Cardiac fibroblast (primary cell): Measurements from ENCODE around the gene SLC2A6.

ENCODE experiments used
- DNase-seq, 2 donors: peaks; one replicate each; pipeline versions ENCODE4 v3.0.0 to v3.0.0-alpha.2; 2010; ENCODE audit warnings: low read depth in 2 of 2
- H3K4me3 ChIP-seq, 2 donors: replicated peaks in 1 of 2; 1 replicate in 1 of 2; 2 replicates in 1 of 2; pipeline ENCODE4 v1.5.1; 2011; ENCODE audit warnings: low read depth in 2 of 2, low read length in 2 of 2, mild to moderate bottlenecking in 2 of 2, moderate library complexity in 1 of 2
- TF ChIP-seq, protein P1 (sequence below): IDR thresholded peaks from one replicate; pipeline ENCODE4 v1.5.1; 2011; ENCODE audit warnings: low read depth, mild to moderate bottlenecking, low read length, inconsistent platforms

SLC2A6 gene

DNA sequence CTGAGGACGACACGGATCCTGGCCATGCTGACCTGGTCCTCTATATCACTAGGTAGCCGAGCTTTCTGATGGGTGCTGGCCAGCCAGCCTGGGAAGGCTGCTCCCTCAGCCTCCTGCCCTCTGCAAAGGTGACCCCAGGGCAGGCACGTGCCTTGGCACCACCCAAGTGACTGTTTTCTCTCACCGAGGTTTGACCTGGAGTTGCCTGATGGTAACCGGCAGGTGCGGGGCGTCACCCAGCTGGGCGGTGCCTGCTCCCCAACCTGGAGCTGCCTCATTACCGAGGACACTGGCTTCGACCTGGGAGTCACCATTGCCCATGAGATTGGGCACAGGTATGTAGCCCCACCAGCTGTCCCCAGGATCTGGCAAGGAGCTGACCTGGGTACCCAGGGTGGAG lies 52.9 kb downstream of the SLC2A6 start:
- no peak for DNase-seq
- H3K4me3 ChIP-seq = no peak overlapping the region
- TF ChIP-seq, protein P1, sequence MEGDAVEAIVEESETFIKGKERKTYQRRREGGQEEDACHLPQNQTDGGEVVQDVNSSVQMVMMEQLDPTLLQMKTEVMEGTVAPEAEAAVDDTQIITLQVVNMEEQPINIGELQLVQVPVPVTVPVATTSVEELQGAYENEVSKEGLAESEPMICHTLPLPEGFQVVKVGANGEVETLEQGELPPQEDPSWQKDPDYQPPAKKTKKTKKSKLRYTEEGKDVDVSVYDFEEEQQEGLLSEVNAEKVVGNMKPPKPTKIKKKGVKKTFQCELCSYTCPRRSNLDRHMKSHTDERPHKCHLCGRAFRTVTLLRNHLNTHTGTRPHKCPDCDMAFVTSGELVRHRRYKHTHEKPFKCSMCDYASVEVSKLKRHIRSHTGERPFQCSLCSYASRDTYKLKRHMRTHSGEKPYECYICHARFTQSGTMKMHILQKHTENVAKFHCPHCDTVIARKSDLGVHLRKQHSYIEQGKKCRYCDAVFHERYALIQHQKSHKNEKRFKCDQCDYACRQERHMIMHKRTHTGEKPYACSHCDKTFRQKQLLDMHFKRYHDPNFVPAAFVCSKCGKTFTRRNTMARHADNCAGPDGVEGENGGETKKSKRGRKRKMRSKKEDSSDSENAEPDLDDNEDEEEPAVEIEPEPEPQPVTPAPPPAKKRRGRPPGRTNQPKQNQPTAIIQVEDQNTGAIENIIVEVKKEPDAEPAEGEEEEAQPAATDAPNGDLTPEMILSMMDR = no peak

GRCh38 chr9:133425049-133425632 lies 53.8 kb downstream of the SLC2A6 start:
- TF ChIP-seq, protein P1 = no peak
- no peak overlapping the region for H3K4me3 ChIP-seq
- DNase-seq = no peak

DNA sequence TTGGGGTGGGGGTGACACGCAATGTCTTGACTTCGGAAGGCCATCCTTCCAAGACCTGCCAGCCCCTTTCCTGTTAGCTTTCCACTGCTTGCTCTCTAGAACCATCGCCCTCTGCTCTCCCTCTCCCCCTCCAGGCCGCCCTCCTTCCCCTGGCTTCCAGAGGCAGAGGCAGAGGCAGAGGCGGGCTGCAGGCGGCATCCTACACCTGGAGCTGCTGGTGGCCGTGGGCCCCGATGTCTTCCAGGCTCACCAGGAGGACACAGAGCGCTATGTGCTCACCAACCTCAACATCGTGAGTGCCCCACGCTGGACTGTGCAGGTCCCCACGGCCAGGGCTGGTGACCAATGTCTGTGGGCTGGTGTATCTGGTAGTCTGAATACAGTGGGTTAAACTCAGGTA lies 54.7 kb downstream of the SLC2A6 start:
- DNase-seq = no peak
- H3K4me3 ChIP-seq = no peak overlapping the region
- TF ChIP-seq, protein P1 = no peak

- TF ChIP-seq, protein P1 = no peak
- H3K4me3 ChIP-seq = no peak overlapping the region
- peak in 1 of 2 donors; percentile 28 for DNase-seq
These were observed 55.7 kb downstream of the SLC2A6 start for GRCh38 chr9:133423216-133423615.

DNA sequence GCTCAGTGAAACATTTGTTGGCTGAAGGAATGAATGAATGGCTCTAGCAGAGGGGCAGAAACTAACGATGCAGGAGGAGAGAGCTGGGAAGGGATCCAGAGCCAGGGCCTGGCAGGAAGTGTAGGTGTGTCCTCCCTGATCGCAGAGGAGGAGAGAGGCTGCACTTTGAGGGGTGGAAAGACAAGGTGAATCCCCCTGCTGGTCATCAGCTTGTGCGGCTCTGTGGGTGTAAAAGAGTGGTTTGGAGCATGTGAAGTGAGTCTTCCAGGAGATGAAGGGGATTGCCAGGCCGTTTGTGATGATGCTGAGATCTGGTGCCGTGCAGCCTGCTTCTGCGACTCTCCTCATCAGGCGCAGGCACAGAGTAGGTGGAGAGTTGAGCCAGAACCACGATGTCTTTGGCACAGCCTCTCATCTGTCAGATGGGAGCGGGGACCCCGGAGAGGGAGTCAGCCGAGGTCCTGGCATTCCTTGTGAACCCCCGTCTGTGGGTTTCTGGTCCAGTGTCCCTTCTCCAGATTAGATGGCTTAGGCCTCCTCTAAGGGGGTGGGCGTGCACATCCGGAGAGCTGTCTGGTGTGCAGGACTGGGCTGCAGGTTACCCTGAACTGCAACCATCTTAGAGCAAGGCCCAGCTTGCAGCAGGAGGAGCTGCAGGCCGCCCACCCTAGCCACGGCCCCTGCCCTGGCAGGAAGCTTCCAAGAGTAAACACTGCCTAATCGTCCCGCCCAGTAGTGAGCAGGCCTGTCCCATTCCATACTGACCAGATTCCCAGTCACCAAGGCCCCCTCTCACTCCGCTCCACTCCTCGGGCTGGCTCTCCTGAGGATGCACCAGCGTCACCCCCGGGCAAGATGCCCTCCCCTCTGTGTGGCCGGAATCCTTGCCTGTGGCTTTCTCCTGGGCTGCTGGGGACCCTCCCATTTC lies 57.0 kb downstream of the SLC2A6 start, which contains the start of gene ADAMTS13:
ADAMTS13 (plus strand) TSS at position 753 of the 928 bp plus-strand sequence; CDS start at position 830, 77 bp downstream.
- H3K4me3 ChIP-seq = no peak within 1 kb of the TSS
- TF ChIP-seq, protein P1 = no peak
- peak in 1 of 2 donors; percentile 8 for DNase-seq
